ENCODE data around the gene TTC9B. TPM values are rescaled to one million over a fixed set of nuclear protein-coding genes. Genes with fewer than 3 reads are reported as not detected.
"Not testable (repeated sequence)": the region's sequence is repeated elsewhere in the genome, so short reads cannot be mapped to it uniquely, and the experiment has no call there.

Gene TTC9B
- total and polyA plus RNA-seq, 11 donors: not detected

DNA sequence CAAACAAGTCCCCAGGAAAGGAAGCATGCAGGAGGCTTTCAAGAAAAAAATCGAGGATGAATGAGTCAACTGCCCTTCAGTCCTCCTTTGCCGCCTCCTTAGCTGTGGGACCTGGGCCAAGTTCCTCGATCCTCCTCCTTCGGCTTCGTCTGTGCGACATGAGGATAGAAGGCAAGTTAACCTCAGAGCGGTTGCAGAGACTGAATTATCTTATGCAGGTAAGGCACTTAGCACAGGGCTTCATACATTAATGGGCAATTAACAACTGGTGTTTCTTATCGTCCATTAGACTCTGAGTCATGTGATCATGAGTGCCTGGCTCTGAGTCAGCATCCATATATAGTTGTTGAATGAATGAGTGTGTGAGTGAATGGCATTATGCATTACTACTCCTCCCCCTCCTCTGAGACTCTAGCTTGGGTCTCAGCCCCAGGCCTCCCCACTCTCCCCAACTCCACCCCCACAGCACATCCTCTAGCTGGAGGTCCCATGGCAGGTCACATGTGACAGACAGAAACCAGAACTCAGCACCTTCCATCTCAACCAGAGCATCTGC lies 1.6 kb upstream of the TTC9B start:
- Histone ChIP-seq H3K4me3 (no peak overlapping the region), H3K36me3 (no peaks in the 10 kb centered on the region), H3K9me3 (no peaks in the 10 kb centered on the region), H3K27me3 (peaks cover 25 to 69% (median 53%) of the 10 kb centered on the region in 9 donors), H3K4me1 (peaks cover 0 to 23% (median 0%) of the 10 kb centered on the region in 12 donors), H3K27ac (no peak overlapping the region)
- 19 to 37% (median 25%) methylated on average over 8 of the region's 8 CpGs for WGBS, 4 donors
- intact Hi-C loops (cut with DNase I): loop anchor here in 5 of 10 donors (2.0 to 10.0 kb wide), 4 partner anchors 77 to 427 kb away; no protein-coding TSS in a partner anchor
- TF ChIP-seq, protein P1, sequence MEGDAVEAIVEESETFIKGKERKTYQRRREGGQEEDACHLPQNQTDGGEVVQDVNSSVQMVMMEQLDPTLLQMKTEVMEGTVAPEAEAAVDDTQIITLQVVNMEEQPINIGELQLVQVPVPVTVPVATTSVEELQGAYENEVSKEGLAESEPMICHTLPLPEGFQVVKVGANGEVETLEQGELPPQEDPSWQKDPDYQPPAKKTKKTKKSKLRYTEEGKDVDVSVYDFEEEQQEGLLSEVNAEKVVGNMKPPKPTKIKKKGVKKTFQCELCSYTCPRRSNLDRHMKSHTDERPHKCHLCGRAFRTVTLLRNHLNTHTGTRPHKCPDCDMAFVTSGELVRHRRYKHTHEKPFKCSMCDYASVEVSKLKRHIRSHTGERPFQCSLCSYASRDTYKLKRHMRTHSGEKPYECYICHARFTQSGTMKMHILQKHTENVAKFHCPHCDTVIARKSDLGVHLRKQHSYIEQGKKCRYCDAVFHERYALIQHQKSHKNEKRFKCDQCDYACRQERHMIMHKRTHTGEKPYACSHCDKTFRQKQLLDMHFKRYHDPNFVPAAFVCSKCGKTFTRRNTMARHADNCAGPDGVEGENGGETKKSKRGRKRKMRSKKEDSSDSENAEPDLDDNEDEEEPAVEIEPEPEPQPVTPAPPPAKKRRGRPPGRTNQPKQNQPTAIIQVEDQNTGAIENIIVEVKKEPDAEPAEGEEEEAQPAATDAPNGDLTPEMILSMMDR (IDR thresholded peaks at IDR 0.05): no peak
- TF ChIP-seq POLR2A (IDR thresholded peaks at IDR 0.05): no peak
- DNase-seq: no peak
- ATAC-seq: peak in 1 of 4 donors; percentile 15

DNA sequence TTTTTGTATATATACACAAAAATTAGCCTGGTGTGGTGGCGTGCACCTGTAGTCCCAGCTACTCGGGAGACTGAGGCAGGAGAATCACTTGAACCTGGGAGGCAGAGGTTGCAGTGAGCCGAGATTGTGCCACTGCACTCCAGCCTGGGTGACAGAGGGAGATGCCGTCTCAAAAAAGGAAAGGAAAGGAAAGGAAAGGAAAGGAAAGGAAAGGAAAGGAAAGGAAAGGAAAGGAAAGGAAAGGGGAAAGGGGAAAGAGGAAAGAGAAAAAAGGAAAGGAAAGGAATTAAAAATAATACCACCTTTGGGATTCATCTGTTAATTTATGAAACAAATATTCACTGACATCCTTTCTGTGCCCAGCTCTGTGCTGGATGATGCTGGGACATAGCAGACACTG lies 845 bp upstream of the TTC9B start:
- H3K27ac ChIP-seq; H3K4me3 ChIP-seq; intact Hi-C loops (cut with DNase I); H3K36me3 ChIP-seq; ATAC-seq; DNase-seq; H3K9me3 ChIP-seq: not testable (repeated sequence)
- 74 to 85% (median 84%) methylated on average over 4 of the region's 4 CpGs for WGBS, 4 donors
- H3K27me3 ChIP-seq: peaks cover 22 to 62% (median 47%) of the 10 kb centered on the region in 9 donors
- peaks cover 0 to 23% (median 0%) of the 10 kb centered on the region in 12 donors for H3K4me1 ChIP-seq

DNA sequence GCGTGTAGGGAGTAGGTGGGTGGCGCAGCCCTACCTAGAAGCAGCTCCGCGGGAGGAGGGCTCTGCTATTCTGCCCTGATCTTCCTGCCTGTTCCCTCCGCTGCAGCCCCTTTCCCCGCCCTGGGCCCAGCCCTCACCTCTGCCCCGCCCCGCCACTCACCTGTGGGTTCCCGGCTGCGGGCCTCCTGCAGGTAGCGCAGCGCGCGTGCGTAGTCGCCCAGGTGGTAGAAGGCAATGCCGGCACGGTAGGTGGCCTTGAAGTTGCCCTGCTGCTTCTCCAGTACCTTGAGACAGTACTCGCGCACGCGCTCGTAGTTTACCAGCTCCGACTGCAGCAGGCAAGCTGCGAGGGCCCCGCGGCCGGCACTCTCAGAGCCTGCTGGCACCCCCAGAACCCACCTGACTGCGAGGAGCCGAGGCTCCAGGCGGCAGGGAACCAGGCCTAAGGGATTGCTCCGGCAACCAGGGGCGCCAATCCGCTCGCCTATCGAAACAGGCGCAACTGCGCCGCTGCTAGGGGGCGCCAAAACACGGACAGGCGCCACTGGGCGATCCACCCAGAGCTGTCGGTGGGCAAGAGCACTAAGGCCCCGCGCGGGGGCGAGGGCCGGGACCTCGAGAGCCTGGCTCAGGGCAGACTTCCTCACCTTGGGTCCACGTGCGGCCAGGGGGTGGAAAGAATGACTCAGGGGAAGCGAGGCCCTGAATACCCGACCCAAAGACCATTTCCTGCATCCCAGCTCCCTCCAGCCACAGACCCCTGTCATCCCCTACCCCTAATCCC lies 965 bp downstream of the TTC9B start:
- intact Hi-C loops (cut with DNase I): no loop called here
- 8 to 14% (median 10%) methylated on average over 27 to 54 of the region's 54 CpGs for WGBS, 4 donors
- Histone ChIP-seq H3K9me3 (no peaks in the 10 kb centered on the region), H3K27ac (no peak overlapping the region), H3K27me3 (peaks cover 22 to 47% (median 33%) of the 10 kb centered on the region in 9 donors), H3K4me1 (peaks cover 0 to 13% (median 0%) of the 10 kb centered on the region in 12 donors), H3K36me3 (peaks cover 0 to 5% (median 0%) of the 10 kb centered on the region in 9 donors), H3K4me3 (no peak overlapping the region)
- no peak for DNase-seq
- no peak for ATAC-seq
- TF ChIP-seq POLR2A (IDR thresholded peaks at IDR 0.05): no peak
- TF ChIP-seq, protein P1 (IDR thresholded peaks at IDR 0.05): peak in 5 of 12 donors; percentile 7 to 31 (median 27)

DNA sequence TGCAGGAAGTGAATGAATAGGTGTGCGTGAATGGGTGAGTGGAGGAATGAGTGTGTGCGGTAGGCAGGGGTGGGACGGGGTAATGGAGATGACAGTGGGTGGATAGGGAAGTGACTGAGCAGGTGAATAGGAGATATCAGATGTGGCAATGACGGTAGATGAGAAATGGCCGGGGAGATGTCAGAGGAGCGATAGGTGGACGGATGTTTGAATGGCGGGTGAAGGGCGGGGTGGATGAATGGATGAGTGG lies 1.5 kb downstream of the TTC9B start:
- TF ChIP-seq, protein P1 (IDR thresholded peaks at IDR 0.05): no peak
- TF ChIP-seq POLR2A (IDR thresholded peaks at IDR 0.05): no peak
- Histone ChIP-seq H3K4me3 (no peak overlapping the region), H3K27ac (no peak overlapping the region), H3K36me3 (peaks cover 0 to 8% (median 2%) of the 10 kb centered on the region in 9 donors), H3K27me3 (peaks cover 22 to 47% (median 33%) of the 10 kb centered on the region in 9 donors), H3K9me3 (no peaks in the 10 kb centered on the region), H3K4me1 (peaks cover 0 to 13% (median 0%) of the 10 kb centered on the region in 12 donors)
- ATAC-seq (no peak), DNase-seq (no peak)
- 26 to 31% (median 28%) methylated on average over 9 of the region's 9 CpGs for WGBS, 4 donors
- intact Hi-C loops (cut with DNase I): no loop called here

Measured in heart left ventricle (tissue), 16 donors.